WTC11 (cell line): Measurements from ENCODE around the gene PHF12. TPM values are rescaled to one million over a fixed set of nuclear protein-coding genes. Genes with fewer than 3 reads are reported as not detected.

ENCODE experiments used
- ATAC-seq: fragments of 200-7000 bp; cut with Tn5 transposase; 2 replicates; pipeline ENCODE4 v1.10.0; 2021; ENCODE audit warnings: mild to moderate bottlenecking, moderate library complexity
- CTCF ChIA-PET: fragments of 300-600 bp; sonication (Branson Sonifier 250); formaldehyde crosslinking; loops from one replicate; lab custom pipeline; 2021; ENCODE audit warnings: antibody characterized with exemption; lab: Charles Lee
- POLR2A ChIA-PET: fragments of 350-600 bp; sonication (Branson Sonifier 250); formaldehyde crosslinking; loops from one replicate; lab custom pipeline; 2021; ENCODE audit warnings: antibody characterized with exemption; lab: Charles Lee
- DNase-seq: peaks from one replicate; pipeline ENCODE4 v3.0.0; 2021; ENCODE audit warnings: low spot score
- H3K27ac Mint-ChIP-seq: 2 replicates; pipeline ENCODE4 v1.8.0; 2021; ENCODE audit warnings: mixed read lengths
- H3K27me3 Mint-ChIP-seq: 2 replicates; pipeline ENCODE4 v1.8.0; 2021; ENCODE audit warnings: low read depth, mild to moderate bottlenecking, moderate library complexity, mixed read lengths
- H3K36me3 Mint-ChIP-seq: 2 replicates; pipeline ENCODE4 v1.8.0; 2021; ENCODE audit warnings: mixed read lengths
- H3K4me1 Mint-ChIP-seq: 2 replicates; pipeline ENCODE4 v1.8.0; 2022; ENCODE audit warnings: mixed read lengths
- H3K4me3 Mint-ChIP-seq: 2 replicates; pipeline ENCODE4 v1.8.0; 2021; ENCODE audit warnings: mild to moderate bottlenecking, moderate library complexity, mixed read lengths
- H3K9me3 Mint-ChIP-seq: 2 replicates; pipeline ENCODE4 v1.8.0; 2021; ENCODE audit warnings: mixed read lengths
- ATF1 ChIP-seq: sonication (generic); formaldehyde crosslinking; IDR thresholded peaks from 2 replicates; pipeline ENCODE4 v1.8.1; 2023; ENCODE audit warnings: mild to moderate bottlenecking, moderate library complexity, missing genetic modification reagents
- ETV6 ChIP-seq: sonication (generic); formaldehyde crosslinking; IDR thresholded peaks from 2 replicates; pipeline ENCODE4 v1.8.1; 2022; ENCODE audit warnings: mild to moderate bottlenecking, missing genetic modification reagents
- GTF2I ChIP-seq: fragments of 250-450 bp; sonication (Bioruptor Pico); conservative IDR thresholded peaks from 2 replicates; pipeline ENCODE4 v1.4.0; 2021; ENCODE audit warnings: mild to moderate bottlenecking
- JUN ChIP-seq: sonication (generic); formaldehyde crosslinking; IDR thresholded peaks from 2 replicates; pipeline ENCODE4 v1.8.0; 2023; ENCODE audit warnings: mild to moderate bottlenecking, missing genetic modification reagents
- NR1H2 ChIP-seq: sonication (generic); formaldehyde crosslinking; IDR thresholded peaks from 2 replicates; pipeline ENCODE4 v1.9.0; 2021; ENCODE audit warnings: mild to moderate bottlenecking, moderate library complexity, missing genetic modification reagents
- NR2C2 ChIP-seq: sonication (generic); formaldehyde crosslinking; IDR thresholded peaks from 2 replicates; pipeline ENCODE4 v1.8.0; 2022; ENCODE audit warnings: mild to moderate bottlenecking, missing genetic modification reagents
- NR3C1 ChIP-seq: sonication (generic); formaldehyde crosslinking; conservative IDR thresholded peaks from 2 replicates; pipeline ENCODE4 v1.8.1; 2023; ENCODE audit warnings: low read depth, mild to moderate bottlenecking, missing genetic modification reagents
- OVOL2 ChIP-seq: fragments of 250-450 bp; sonication (Bioruptor Pico); IDR thresholded peaks from 2 replicates; pipeline ENCODE4 v1.9.0; 2021; ENCODE audit warnings: mild to moderate bottlenecking, borderline replicate concordance
- PREB ChIP-seq: sonication (generic); formaldehyde crosslinking; IDR thresholded peaks from 2 replicates; pipeline ENCODE4 v1.8.1; 2022; ENCODE audit warnings: mild to moderate bottlenecking, missing genetic modification reagents, moderate library complexity, borderline replicate concordance
- PRRX2 ChIP-seq: fragments of 250-450 bp; sonication (Bioruptor Pico); IDR thresholded peaks from 2 replicates; pipeline ENCODE4 v1.8.0; 2021; ENCODE audit warnings: mild to moderate bottlenecking
- TP53 ChIP-seq: sonication (generic); formaldehyde crosslinking; IDR thresholded peaks from 2 replicates; pipeline ENCODE4 v1.8.1; 2023; ENCODE audit warnings: mild to moderate bottlenecking, missing genetic modification reagents
- ZBTB21 ChIP-seq: sonication (generic); formaldehyde crosslinking; IDR thresholded peaks from 2 replicates; pipeline ENCODE4 v1.8.1; 2023; ENCODE audit warnings: mild to moderate bottlenecking, missing genetic modification reagents, borderline replicate concordance
- ZNF396 ChIP-seq: fragments of 250-450 bp; sonication (Bioruptor Pico); IDR thresholded peaks from 2 replicates; pipeline ENCODE4 v1.8.0; 2021; ENCODE audit warnings: mild to moderate bottlenecking, moderate library complexity, borderline replicate concordance
- total RNA-seq: library from RNA; stranded (reverse); gene quantifications from 3 replicates; pipeline ENCODE4 v1.2.3, GENCODE V29; 2021
- TF ChIP-seq, protein P1 (sequence below): sonication (generic); formaldehyde crosslinking; IDR thresholded peaks from 2 replicates; pipeline ENCODE4 v1.8.1; 2023; ENCODE audit warnings: mild to moderate bottlenecking, missing genetic modification reagents, borderline replicate concordance
- TF ChIP-seq, protein P2 (sequence below): fragments of 250-450 bp; sonication (Bioruptor Pico); conservative IDR thresholded peaks from 2 replicates; pipeline ENCODE4 v1.9.0; 2021; ENCODE audit warnings: mild to moderate bottlenecking
- TF ChIP-seq, protein P3 (sequence below): sonication (generic); formaldehyde crosslinking; IDR thresholded peaks from 2 replicates; pipeline ENCODE4 v1.8.0; 2022; ENCODE audit warnings: mild to moderate bottlenecking, missing genetic modification reagents
- TF ChIP-seq, protein P4 (sequence below): fragments of 250-450 bp; sonication (Bioruptor Pico); IDR thresholded peaks from 2 replicates; pipeline ENCODE4 v1.8.0; 2021; ENCODE audit warnings: mild to moderate bottlenecking
- TF ChIP-seq, protein P5 (sequence below): fragments of 250-450 bp; sonication (Bioruptor Pico); IDR thresholded peaks from 2 replicates; pipeline ENCODE4 v1.9.0; 2021; ENCODE audit warnings: mild to moderate bottlenecking
- TF ChIP-seq, protein P6 (sequence below): fragments of 250-450 bp; sonication (Bioruptor Pico); IDR thresholded peaks from 2 replicates; pipeline ENCODE4 v1.9.0; 2021; ENCODE audit warnings: moderate library complexity, mild to moderate bottlenecking, inconsistent platforms, borderline replicate concordance

The PHF12 gene
- total RNA-seq, 1 experiment from 2014 or later, result 69.8 TPM

GRCh38 chr17:28941251-28941650, 10.1 kb downstream of the PHF12 start:
- H3K9me3 Mint-ChIP-seq, result no peaks in the 10 kb centered on the region
- CTCF ChIA-PET, result interaction anchor here (0.6 to 2.2 kb wide), 2 partner anchors 9 to 12 kb away, joined by 3 to 11 read pairs; no protein-coding TSS in a partner anchor
- TF ChIP-seq, protein P1, sequence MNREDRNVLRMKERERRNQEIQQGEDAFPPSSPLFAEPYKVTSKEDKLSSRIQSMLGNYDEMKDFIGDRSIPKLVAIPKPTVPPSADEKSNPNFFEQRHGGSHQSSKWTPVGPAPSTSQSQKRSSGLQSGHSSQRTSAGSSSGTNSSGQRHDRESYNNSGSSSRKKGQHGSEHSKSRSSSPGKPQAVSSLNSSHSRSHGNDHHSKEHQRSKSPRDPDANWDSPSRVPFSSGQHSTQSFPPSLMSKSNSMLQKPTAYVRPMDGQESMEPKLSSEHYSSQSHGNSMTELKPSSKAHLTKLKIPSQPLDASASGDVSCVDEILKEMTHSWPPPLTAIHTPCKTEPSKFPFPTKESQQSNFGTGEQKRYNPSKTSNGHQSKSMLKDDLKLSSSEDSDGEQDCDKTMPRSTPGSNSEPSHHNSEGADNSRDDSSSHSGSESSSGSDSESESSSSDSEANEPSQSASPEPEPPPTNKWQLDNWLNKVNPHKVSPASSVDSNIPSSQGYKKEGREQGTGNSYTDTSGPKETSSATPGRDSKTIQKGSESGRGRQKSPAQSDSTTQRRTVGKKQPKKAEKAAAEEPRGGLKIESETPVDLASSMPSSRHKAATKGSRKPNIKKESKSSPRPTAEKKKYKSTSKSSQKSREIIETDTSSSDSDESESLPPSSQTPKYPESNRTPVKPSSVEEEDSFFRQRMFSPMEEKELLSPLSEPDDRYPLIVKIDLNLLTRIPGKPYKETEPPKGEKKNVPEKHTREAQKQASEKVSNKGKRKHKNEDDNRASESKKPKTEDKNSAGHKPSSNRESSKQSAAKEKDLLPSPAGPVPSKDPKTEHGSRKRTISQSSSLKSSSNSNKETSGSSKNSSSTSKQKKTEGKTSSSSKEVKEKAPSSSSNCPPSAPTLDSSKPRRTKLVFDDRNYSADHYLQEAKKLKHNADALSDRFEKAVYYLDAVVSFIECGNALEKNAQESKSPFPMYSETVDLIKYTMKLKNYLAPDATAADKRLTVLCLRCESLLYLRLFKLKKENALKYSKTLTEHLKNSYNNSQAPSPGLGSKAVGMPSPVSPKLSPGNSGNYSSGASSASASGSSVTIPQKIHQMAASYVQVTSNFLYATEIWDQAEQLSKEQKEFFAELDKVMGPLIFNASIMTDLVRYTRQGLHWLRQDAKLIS (CRISPR knock-in tag), result no peak
- TF ChIP-seq, protein P2, sequence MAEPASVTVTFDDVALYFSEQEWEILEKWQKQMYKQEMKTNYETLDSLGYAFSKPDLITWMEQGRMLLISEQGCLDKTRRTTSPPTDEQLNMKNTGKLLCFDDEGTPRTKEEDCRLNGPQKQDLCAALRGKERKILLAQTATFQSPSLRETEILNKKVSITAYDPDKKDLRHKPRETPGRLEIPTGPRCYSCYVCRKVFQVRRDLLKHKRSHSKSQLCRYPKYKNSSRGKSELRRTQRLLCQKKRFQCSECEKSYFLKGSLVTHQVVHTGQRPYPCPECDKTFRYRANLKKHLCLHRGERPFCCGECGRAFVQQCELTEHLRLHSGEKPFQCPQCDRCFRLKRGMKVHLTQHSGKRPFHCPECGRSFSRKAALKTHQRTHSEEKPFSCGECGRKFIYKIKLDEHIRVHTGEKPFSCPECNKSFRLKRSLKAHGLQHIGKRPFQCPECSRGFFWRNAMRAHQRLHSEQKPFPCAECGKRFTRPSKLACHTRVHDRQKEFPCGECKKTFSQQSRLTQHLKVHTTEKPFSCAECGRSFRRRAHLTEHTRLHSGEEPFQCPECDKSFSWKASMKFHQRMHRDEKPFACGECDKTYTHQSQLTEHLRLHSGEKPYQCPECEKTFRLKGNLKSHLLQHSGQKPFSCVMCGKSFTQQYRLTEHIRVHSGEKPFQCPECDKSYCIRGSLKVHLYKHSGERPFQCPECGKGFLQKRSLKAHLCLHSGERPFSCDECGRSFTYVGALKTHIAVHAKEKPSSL (CRISPR knock-in tag), result no peak
- TF ChIP-seq ZBTB21 (CRISPR knock-in tag), result no peak
- no peak for TF ChIP-seq ETV6 (CRISPR knock-in tag)
- TF ChIP-seq, protein P3, sequence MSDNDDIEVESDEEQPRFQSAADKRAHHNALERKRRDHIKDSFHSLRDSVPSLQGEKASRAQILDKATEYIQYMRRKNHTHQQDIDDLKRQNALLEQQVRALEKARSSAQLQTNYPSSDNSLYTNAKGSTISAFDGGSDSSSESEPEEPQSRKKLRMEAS (CRISPR knock-in tag), result no peak
- TF ChIP-seq, all 79 proteins: peak for 0
- DNase-seq (no peak), ATAC-seq (no peak)
- Mint-ChIP-seq H3K4me1 (peaks cover 58% of the 10 kb centered on the region), H3K4me3 (no peak overlapping the region), H3K27ac (no peak overlapping the region), H3K27me3 (no peaks in the 10 kb centered on the region), H3K36me3 (peaks cover 28% of the 10 kb centered on the region)
- POLR2A ChIA-PET, result interaction anchor here (1.2 kb wide), 1 partner anchor 10 kb away, joined by 3 read pairs; no protein-coding TSS in a partner anchor

- H3K27ac Mint-ChIP-seq, result peak overlapping the region; percentile 67
- ChIA-PET POLR2A (interaction anchor here (1.2 kb wide), 1 partner anchor 11 kb away, joined by 3 read pairs; no protein-coding TSS in a partner anchor), CTCF (interaction anchor here (0.6 to 2.2 kb wide), 5 partner anchors 9 to 176 kb away, joined by 3 to 11 read pairs (median 3); no protein-coding TSS in a partner anchor)
- peaks cover 26% of the 10 kb centered on the region for H3K36me3 Mint-ChIP-seq
- DNase-seq, result no peak
- no peak for ATAC-seq
- H3K27me3 Mint-ChIP-seq, result no peaks in the 10 kb centered on the region
- no peak overlapping the region for H3K4me3 Mint-ChIP-seq
- H3K9me3 Mint-ChIP-seq, result no peaks in the 10 kb centered on the region
- peaks cover 62% of the 10 kb centered on the region for H3K4me1 Mint-ChIP-seq
- no peak for TF ChIP-seq NR3C1 (CRISPR knock-in tag)
- TF ChIP-seq, protein P4, sequence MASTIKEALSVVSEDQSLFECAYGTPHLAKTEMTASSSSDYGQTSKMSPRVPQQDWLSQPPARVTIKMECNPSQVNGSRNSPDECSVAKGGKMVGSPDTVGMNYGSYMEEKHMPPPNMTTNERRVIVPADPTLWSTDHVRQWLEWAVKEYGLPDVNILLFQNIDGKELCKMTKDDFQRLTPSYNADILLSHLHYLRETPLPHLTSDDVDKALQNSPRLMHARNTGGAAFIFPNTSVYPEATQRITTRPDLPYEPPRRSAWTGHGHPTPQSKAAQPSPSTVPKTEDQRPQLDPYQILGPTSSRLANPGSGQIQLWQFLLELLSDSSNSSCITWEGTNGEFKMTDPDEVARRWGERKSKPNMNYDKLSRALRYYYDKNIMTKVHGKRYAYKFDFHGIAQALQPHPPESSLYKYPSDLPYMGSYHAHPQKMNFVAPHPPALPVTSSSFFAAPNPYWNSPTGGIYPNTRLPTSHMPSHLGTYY (CRISPR knock-in tag), result no peak
- no peak for TF ChIP-seq GTF2I (CRISPR knock-in tag)
- no peak for TF ChIP-seq NR1H2 (CRISPR knock-in tag)
- TF ChIP-seq TP53 (CRISPR knock-in tag), result no peak
- TF ChIP-seq, protein P5, sequence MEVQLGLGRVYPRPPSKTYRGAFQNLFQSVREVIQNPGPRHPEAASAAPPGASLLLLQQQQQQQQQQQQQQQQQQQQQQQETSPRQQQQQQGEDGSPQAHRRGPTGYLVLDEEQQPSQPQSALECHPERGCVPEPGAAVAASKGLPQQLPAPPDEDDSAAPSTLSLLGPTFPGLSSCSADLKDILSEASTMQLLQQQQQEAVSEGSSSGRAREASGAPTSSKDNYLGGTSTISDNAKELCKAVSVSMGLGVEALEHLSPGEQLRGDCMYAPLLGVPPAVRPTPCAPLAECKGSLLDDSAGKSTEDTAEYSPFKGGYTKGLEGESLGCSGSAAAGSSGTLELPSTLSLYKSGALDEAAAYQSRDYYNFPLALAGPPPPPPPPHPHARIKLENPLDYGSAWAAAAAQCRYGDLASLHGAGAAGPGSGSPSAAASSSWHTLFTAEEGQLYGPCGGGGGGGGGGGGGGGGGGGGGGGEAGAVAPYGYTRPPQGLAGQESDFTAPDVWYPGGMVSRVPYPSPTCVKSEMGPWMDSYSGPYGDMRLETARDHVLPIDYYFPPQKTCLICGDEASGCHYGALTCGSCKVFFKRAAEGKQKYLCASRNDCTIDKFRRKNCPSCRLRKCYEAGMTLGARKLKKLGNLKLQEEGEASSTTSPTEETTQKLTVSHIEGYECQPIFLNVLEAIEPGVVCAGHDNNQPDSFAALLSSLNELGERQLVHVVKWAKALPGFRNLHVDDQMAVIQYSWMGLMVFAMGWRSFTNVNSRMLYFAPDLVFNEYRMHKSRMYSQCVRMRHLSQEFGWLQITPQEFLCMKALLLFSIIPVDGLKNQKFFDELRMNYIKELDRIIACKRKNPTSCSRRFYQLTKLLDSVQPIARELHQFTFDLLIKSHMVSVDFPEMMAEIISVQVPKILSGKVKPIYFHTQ (CRISPR knock-in tag), result no peak
- TF ChIP-seq PREB, result no peak
- no peak for TF ChIP-seq JUN (CRISPR knock-in tag)
- TF ChIP-seq ATF1 (CRISPR knock-in tag), result no peak
- no peak for TF ChIP-seq ZNF396 (CRISPR knock-in tag)
- TF ChIP-seq, protein P2 (CRISPR knock-in tag), result no peak
- no peak for TF ChIP-seq NR2C2 (CRISPR knock-in tag)
- no peak for TF ChIP-seq OVOL2 (CRISPR knock-in tag)
- TF ChIP-seq PRRX2 (CRISPR knock-in tag), result no peak
- TF ChIP-seq, protein P6, sequence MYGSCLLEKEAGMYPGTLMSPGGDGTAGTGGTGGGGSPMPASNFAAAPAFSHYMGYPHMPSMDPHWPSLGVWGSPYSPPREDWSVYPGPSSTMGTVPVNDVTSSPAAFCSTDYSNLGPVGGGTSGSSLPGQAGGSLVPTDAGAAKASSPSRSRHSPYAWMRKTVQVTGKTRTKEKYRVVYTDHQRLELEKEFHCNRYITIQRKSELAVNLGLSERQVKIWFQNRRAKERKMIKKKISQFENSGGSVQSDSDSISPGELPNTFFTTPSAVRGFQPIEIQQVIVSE, result no peak
These were observed 10.6 kb downstream of the PHF12 start for GRCh38 chr17:28940675-28941074.
